ENCODE data around the gene RHBDD2. TPM values are rescaled to one million over a fixed set of nuclear protein-coding genes. Genes with fewer than 3 reads are reported as not detected.

The RHBDD2 gene
- total RNA-seq, 2 donors from 2014 or later, result 51.6 to 68.9 TPM

DNA sequence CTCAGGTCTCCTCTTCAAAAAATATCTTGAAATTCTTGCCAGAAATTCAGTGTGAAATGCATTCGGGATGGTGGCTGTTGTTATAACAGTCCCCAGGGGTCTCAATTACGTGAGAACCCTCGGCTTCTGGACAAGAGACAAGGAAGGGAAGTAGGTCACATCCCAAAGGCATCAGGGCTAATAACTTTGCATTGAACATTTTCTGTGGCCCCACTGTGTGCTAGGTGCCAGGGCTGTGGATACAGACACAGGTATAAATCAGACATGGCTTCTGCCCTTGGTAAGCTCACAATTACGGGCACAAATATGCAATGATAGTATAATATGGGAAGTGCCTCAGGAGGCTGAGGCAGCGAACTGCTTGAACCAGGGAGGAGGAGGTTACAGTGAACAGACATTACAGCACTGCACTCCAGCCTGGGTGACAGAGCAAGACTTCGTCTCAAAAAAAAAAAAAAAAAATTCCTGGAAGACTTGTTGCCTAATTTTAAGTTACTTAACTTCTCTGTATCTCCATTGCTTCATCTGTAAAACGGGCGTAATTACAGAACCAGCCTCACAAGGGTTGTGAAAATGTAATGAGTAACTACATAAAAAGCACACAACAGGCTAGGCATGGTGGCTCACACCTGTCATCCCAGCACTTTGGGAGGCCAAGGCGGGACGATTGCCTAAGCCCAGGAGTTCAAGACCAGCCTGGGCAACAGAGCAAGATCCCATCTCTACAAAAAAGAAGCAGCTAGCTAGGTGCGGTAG lies 2.5 kb upstream of the RHBDD2 start:
- H3K27ac ChIP-seq (ENCODE audit: low read depth, low read length), result no peak overlapping the region
- H3K9ac ChIP-seq (ENCODE audit: extremely low read depth, low read length, poor library complexity, severe bottlenecking), result no peak overlapping the region
- Mint-ChIP-seq H3K4me1 (peaks cover 24% of the 10 kb centered on the region), H3K4me3 (no peak overlapping the region), H3K27me3 (ENCODE audit: insufficient read depth) (peaks cover 2% of the 10 kb centered on the region), H3K9me3 (no peaks in the 10 kb centered on the region), H3K27ac (no peak overlapping the region), H3K36me3 (ENCODE audit: low read depth) (peaks cover 11% of the 10 kb centered on the region)
- peaks cover 3% of the 10 kb centered on the region for H3K4me1 ChIP-seq (ENCODE audit: control insufficient read depth, insufficient read depth, low read length)
- WGBS, 2 experiments (ENCODE audit: insufficient coverage in 1 of 2, insufficient read length in 1 of 2), result 88% methylated on average over 9 to 11 of the region's 11 CpGs
- no peaks in the 10 kb centered on the region for H3K9me3 ChIP-seq (ENCODE audit: control insufficient read depth, low read length)
- H3K27me3 ChIP-seq (ENCODE audit: control insufficient read depth, insufficient read depth, low read length, poor library complexity, severe bottlenecking), result no peaks in the 10 kb centered on the region
- H3K36me3 ChIP-seq (ENCODE audit: control insufficient read depth, insufficient read depth, low read length), result peaks cover 10% of the 10 kb centered on the region
- peak; percentile 30 for DNase-seq
- TF ChIP-seq, protein P1, sequence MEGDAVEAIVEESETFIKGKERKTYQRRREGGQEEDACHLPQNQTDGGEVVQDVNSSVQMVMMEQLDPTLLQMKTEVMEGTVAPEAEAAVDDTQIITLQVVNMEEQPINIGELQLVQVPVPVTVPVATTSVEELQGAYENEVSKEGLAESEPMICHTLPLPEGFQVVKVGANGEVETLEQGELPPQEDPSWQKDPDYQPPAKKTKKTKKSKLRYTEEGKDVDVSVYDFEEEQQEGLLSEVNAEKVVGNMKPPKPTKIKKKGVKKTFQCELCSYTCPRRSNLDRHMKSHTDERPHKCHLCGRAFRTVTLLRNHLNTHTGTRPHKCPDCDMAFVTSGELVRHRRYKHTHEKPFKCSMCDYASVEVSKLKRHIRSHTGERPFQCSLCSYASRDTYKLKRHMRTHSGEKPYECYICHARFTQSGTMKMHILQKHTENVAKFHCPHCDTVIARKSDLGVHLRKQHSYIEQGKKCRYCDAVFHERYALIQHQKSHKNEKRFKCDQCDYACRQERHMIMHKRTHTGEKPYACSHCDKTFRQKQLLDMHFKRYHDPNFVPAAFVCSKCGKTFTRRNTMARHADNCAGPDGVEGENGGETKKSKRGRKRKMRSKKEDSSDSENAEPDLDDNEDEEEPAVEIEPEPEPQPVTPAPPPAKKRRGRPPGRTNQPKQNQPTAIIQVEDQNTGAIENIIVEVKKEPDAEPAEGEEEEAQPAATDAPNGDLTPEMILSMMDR (conservative IDR thresholded peaks at IDR 0.05), result no peak
- H3K4me3 ChIP-seq (ENCODE audit: low read length), result no peak overlapping the region

DNA sequence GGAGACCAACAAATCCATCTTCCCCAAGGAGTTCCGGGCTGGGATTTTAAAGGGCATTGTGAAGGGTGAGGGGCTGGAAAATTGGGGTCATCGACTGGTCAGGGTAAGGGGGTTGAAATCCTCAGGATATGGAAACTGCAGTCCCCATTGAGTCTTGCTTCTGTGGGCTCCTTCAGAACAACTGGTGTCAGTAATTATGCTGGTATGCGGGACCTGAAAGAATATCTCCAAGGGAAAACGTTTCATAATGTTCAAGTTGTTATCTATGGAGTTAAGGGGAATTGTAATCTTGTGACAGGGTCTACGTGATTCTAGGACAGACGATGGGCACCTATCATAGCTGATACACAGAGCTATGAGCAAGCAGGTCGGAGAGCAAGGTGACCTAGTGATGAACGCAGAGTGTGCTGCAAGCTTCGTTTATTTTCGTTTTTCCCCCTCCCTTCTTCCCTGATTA lies 494 bp upstream of the RHBDD2 start:
- H3K4me3 Mint-ChIP-seq, result peak overlapping the region; percentile 88
- WGBS, 2 experiments (ENCODE audit: insufficient coverage in 1 of 2, insufficient read length in 1 of 2), result 43 to 51% methylated on average over 7 to 10 of the region's 10 CpGs
- H3K9me3 Mint-ChIP-seq, result no peaks in the 10 kb centered on the region
- TF ChIP-seq, protein P1 (conservative IDR thresholded peaks at IDR 0.05), result no peak
- peaks cover 32% of the 10 kb centered on the region for H3K4me1 Mint-ChIP-seq
- H3K27ac Mint-ChIP-seq, result no peak overlapping the region
- Histone ChIP-seq H3K27me3 (ENCODE audit: control insufficient read depth, insufficient read depth, low read length, poor library complexity, severe bottlenecking) (no peaks in the 10 kb centered on the region), H3K4me1 (ENCODE audit: control insufficient read depth, insufficient read depth, low read length) (peaks cover 3% of the 10 kb centered on the region), H3K4me3 (ENCODE audit: low read length) (no peak overlapping the region), H3K27ac (ENCODE audit: low read depth, low read length) (no peak overlapping the region), H3K9me3 (ENCODE audit: control insufficient read depth, low read length) (no peaks in the 10 kb centered on the region), H3K9ac (ENCODE audit: extremely low read depth, low read length, poor library complexity, severe bottlenecking) (no peak overlapping the region), H3K36me3 (ENCODE audit: control insufficient read depth, insufficient read depth, low read length) (peaks cover 30% of the 10 kb centered on the region)
- peak; percentile 46 for DNase-seq
- H3K27me3 Mint-ChIP-seq (ENCODE audit: insufficient read depth), result no peaks in the 10 kb centered on the region
- peaks cover 32% of the 10 kb centered on the region for H3K36me3 Mint-ChIP-seq (ENCODE audit: low read depth)

DNA sequence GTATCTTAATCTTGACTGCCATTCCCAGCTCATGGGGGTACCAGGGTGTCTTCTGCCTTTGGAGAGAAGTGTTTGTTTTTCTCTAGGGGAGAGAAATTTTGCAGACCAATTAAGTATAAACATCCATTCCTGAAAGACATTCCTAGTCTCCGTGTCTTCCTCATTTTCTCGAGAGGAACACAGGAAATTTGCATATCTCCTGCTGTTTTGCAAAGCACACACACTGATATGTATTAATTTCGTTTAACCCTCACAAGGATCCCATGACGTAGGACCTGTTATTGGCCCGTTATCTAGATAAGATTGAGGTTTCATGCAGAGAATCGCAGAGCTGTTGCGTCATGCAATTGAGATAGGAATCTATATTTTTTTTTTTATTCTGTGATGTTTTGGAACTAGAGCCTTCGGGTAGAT lies 944 bp downstream of the RHBDD2 start:
- H3K36me3 ChIP-seq (ENCODE audit: control insufficient read depth, insufficient read depth, low read length), result peaks cover 42% of the 10 kb centered on the region
- Mint-ChIP-seq H3K27me3 (ENCODE audit: insufficient read depth) (no peaks in the 10 kb centered on the region), H3K27ac (peak overlapping the region; percentile 91), H3K9me3 (no peaks in the 10 kb centered on the region), H3K36me3 (ENCODE audit: low read depth) (peaks cover 44% of the 10 kb centered on the region), H3K4me3 (peak overlapping the region; percentile 88), H3K4me1 (peaks cover 32% of the 10 kb centered on the region)
- H3K27me3 ChIP-seq (ENCODE audit: control insufficient read depth, insufficient read depth, low read length, poor library complexity, severe bottlenecking), result no peaks in the 10 kb centered on the region
- peaks cover 3% of the 10 kb centered on the region for H3K4me1 ChIP-seq (ENCODE audit: control insufficient read depth, insufficient read depth, low read length)
- H3K9me3 ChIP-seq (ENCODE audit: control insufficient read depth, low read length), result no peaks in the 10 kb centered on the region
- no peak overlapping the region for H3K27ac ChIP-seq (ENCODE audit: low read depth, low read length)
- H3K9ac ChIP-seq (ENCODE audit: extremely low read depth, low read length, poor library complexity, severe bottlenecking), result peak overlapping the region; percentile 82
- peak overlapping the region; percentile 92 for H3K4me3 ChIP-seq (ENCODE audit: low read length)
- TF ChIP-seq, protein P1 (conservative IDR thresholded peaks at IDR 0.05), result no peak
- no peak for DNase-seq
- 25 to 29% methylated on average over 7 to 8 of the region's 8 CpGs for WGBS, 2 experiments (ENCODE audit: insufficient coverage in 1 of 2, insufficient read length in 1 of 2)
